ENCODE measurements around the gene GPI. TPM values are rescaled to one million over a fixed set of nuclear protein-coding genes. Genes with fewer than 3 reads are reported as not detected.

Gene GPI
- total and polyA plus RNA-seq, 5 donors = 285 to 456 (median 391) TPM

GRCh38 chr19:34337739-34338138, 27.3 kb upstream of the GPI start:
- ATAC-seq = peak in 1 of 2 donors; percentile 66
- WGBS = 78% methylated on average over 2 of the region's 2 CpGs
- Histone ChIP-seq H3K4me3 (ENCODE audit: low read length) (no peak overlapping the region), H3K4me1 (ENCODE audit: control insufficient read depth, insufficient read depth, low read length) (no peaks in the 10 kb centered on the region), H3K9me3 (ENCODE audit: control insufficient read depth, low read length) (no peaks in the 10 kb centered on the region), H3K27me3 (ENCODE audit: control insufficient read depth, insufficient read depth) (no peaks in the 10 kb centered on the region), H3K27ac (ENCODE audit: low read length) (peak overlapping the region; percentile 19)
- intact Hi-C loops (cut with DNase I) = loop anchor here in 1 of 4 donors (10.0 kb wide), 1 partner anchor 53 kb away; no protein-coding TSS in a partner anchor
- DNase-seq = no peak

- H3K4me1 ChIP-seq (ENCODE audit: control insufficient read depth, insufficient read depth, low read length) = no peaks in the 10 kb centered on the region
- no peaks in the 10 kb centered on the region for H3K27me3 ChIP-seq (ENCODE audit: control insufficient read depth, insufficient read depth)
- DNase-seq = no peak
- H3K9me3 ChIP-seq (ENCODE audit: control insufficient read depth, low read length) = no peaks in the 10 kb centered on the region
- no peak for ATAC-seq
- no peak overlapping the region for H3K27ac ChIP-seq (ENCODE audit: low read length)
- no peak overlapping the region for H3K4me3 ChIP-seq (ENCODE audit: low read length)
- WGBS = 92% methylated on average over 12 of the region's 12 CpGs
- intact Hi-C loops (cut with DNase I) = no loop called here
These were observed 22.9 kb upstream of the GPI start for GRCh38 chr19:34341935-34342680.

- Histone ChIP-seq H3K4me1 (ENCODE audit: control insufficient read depth, insufficient read depth, low read length) (no peaks in the 10 kb centered on the region), H3K27me3 (ENCODE audit: control insufficient read depth, insufficient read depth) (no peaks in the 10 kb centered on the region), H3K9me3 (ENCODE audit: control insufficient read depth, low read length) (no peaks in the 10 kb centered on the region), H3K27ac (ENCODE audit: low read length) (no peak overlapping the region), H3K4me3 (ENCODE audit: low read length) (no peak overlapping the region)
- ATAC-seq (no peak), DNase-seq (no peak)
- WGBS = 96% methylated on average over 2 of the region's 2 CpGs
- intact Hi-C loops (cut with DNase I) = no loop called here
These were observed 21.2 kb upstream of the GPI start for GRCh38 chr19:34343751-34344150.

- DNase-seq (peak; percentile 39 to 85 (median 77)), ATAC-seq (peak; percentile 79 to 82)
- 37% methylated on average over 7 of the region's 7 CpGs for WGBS
- no peaks in the 10 kb centered on the region for H3K4me1 ChIP-seq (ENCODE audit: control insufficient read depth, insufficient read depth, low read length)
- no peaks in the 10 kb centered on the region for H3K9me3 ChIP-seq (ENCODE audit: control insufficient read depth, low read length)
- no peaks in the 10 kb centered on the region for H3K27me3 ChIP-seq (ENCODE audit: control insufficient read depth, insufficient read depth)
- intact Hi-C loops (cut with DNase I) = no loop called here
- H3K27ac ChIP-seq (ENCODE audit: low read length) = no peak overlapping the region
- H3K4me3 ChIP-seq (ENCODE audit: low read length) = no peak overlapping the region
These were observed 19.0 kb upstream of the GPI start for GRCh38 chr19:34345947-34346351.

- 94% methylated on average over 19 of the region's 19 CpGs for WGBS
- no peaks in the 10 kb centered on the region for H3K9me3 ChIP-seq (ENCODE audit: control insufficient read depth, low read length)
- DNase-seq = no peak
- no peaks in the 10 kb centered on the region for H3K27me3 ChIP-seq (ENCODE audit: control insufficient read depth, insufficient read depth)
- intact Hi-C loops (cut with DNase I) = no loop called here
- no peaks in the 10 kb centered on the region for H3K4me1 ChIP-seq (ENCODE audit: control insufficient read depth, insufficient read depth, low read length)
- no peak overlapping the region for H3K4me3 ChIP-seq (ENCODE audit: low read length)
- ATAC-seq = no peak
- no peak overlapping the region for H3K27ac ChIP-seq (ENCODE audit: low read length)
These were observed 17.3 kb upstream of the GPI start for GRCh38 chr19:34347561-34348165.

GRCh38 chr19:34348899-34349487, 16.0 kb upstream of the GPI start:
- no peak for DNase-seq
- intact Hi-C loops (cut with DNase I) = no loop called here
- H3K27me3 ChIP-seq (ENCODE audit: control insufficient read depth, insufficient read depth) = no peaks in the 10 kb centered on the region
- no peak overlapping the region for H3K4me3 ChIP-seq (ENCODE audit: low read length)
- H3K27ac ChIP-seq (ENCODE audit: low read length) = no peak overlapping the region
- no peak for ATAC-seq
- H3K9me3 ChIP-seq (ENCODE audit: control insufficient read depth, low read length) = no peaks in the 10 kb centered on the region
- 83% methylated on average over 11 of the region's 11 CpGs for WGBS
- no peaks in the 10 kb centered on the region for H3K4me1 ChIP-seq (ENCODE audit: control insufficient read depth, insufficient read depth, low read length)

- no peaks in the 10 kb centered on the region for H3K9me3 ChIP-seq (ENCODE audit: control insufficient read depth, low read length)
- no peak overlapping the region for H3K4me3 ChIP-seq (ENCODE audit: low read length)
- no peak for DNase-seq
- intact Hi-C loops (cut with DNase I) = no loop called here
- 86% methylated on average over 7 of the region's 7 CpGs for WGBS
- H3K4me1 ChIP-seq (ENCODE audit: control insufficient read depth, insufficient read depth, low read length) = no peaks in the 10 kb centered on the region
- H3K27ac ChIP-seq (ENCODE audit: low read length) = no peak overlapping the region
- no peak for ATAC-seq
- H3K27me3 ChIP-seq (ENCODE audit: control insufficient read depth, insufficient read depth) = no peaks in the 10 kb centered on the region
These were observed 14.8 kb upstream of the GPI start for GRCh38 chr19:34350161-34350561.

- ATAC-seq (no peak), DNase-seq (no peak)
- Histone ChIP-seq H3K27me3 (ENCODE audit: control insufficient read depth, insufficient read depth) (no peaks in the 10 kb centered on the region), H3K4me1 (ENCODE audit: control insufficient read depth, insufficient read depth, low read length) (no peaks in the 10 kb centered on the region), H3K27ac (ENCODE audit: low read length) (no peak overlapping the region), H3K4me3 (ENCODE audit: low read length) (no peak overlapping the region), H3K9me3 (ENCODE audit: control insufficient read depth, low read length) (no peaks in the 10 kb centered on the region)
- WGBS = 93% methylated on average over 4 of the region's 4 CpGs
- intact Hi-C loops (cut with DNase I) = no loop called here
These were observed 13.6 kb upstream of the GPI start for GRCh38 chr19:34351382-34351826.

GRCh38 chr19:34353546-34353945, 11.4 kb upstream of the GPI start:
- no peaks in the 10 kb centered on the region for H3K27me3 ChIP-seq (ENCODE audit: control insufficient read depth, insufficient read depth)
- no peak for ATAC-seq
- no peak overlapping the region for H3K27ac ChIP-seq (ENCODE audit: low read length)
- intact Hi-C loops (cut with DNase I) = no loop called here
- H3K4me1 ChIP-seq (ENCODE audit: control insufficient read depth, insufficient read depth, low read length) = no peaks in the 10 kb centered on the region
- no peak for DNase-seq
- H3K4me3 ChIP-seq (ENCODE audit: low read length) = no peak overlapping the region
- H3K9me3 ChIP-seq (ENCODE audit: control insufficient read depth, low read length) = no peaks in the 10 kb centered on the region
- WGBS = 98% methylated on average over 7 of the region's 7 CpGs

GRCh38 chr19:34355201-34355600, 9.8 kb upstream of the GPI start:
- H3K27me3 ChIP-seq (ENCODE audit: control insufficient read depth, insufficient read depth) = no peaks in the 10 kb centered on the region
- intact Hi-C loops (cut with DNase I) = no loop called here
- no peak overlapping the region for H3K27ac ChIP-seq (ENCODE audit: low read length)
- no peak for DNase-seq
- H3K4me1 ChIP-seq (ENCODE audit: control insufficient read depth, insufficient read depth, low read length) = no peaks in the 10 kb centered on the region
- ATAC-seq = no peak
- H3K9me3 ChIP-seq (ENCODE audit: control insufficient read depth, low read length) = no peaks in the 10 kb centered on the region
- no peak overlapping the region for H3K4me3 ChIP-seq (ENCODE audit: low read length)
- 94% methylated on average over 8 of the region's 8 CpGs for WGBS

GRCh38 chr19:34356875-34357274, 8.1 kb upstream of the GPI start:
- H3K27me3 ChIP-seq (ENCODE audit: control insufficient read depth, insufficient read depth) = no peaks in the 10 kb centered on the region
- no peaks in the 10 kb centered on the region for H3K4me1 ChIP-seq (ENCODE audit: control insufficient read depth, insufficient read depth, low read length)
- no peak for DNase-seq
- intact Hi-C loops (cut with DNase I) = no loop called here
- ATAC-seq = no peak
- H3K27ac ChIP-seq (ENCODE audit: low read length) = no peak overlapping the region
- H3K9me3 ChIP-seq (ENCODE audit: control insufficient read depth, low read length) = no peaks in the 10 kb centered on the region
- no peak overlapping the region for H3K4me3 ChIP-seq (ENCODE audit: low read length)
- 92% methylated on average over 4 of the region's 4 CpGs for WGBS

All from right cardiac atrium (tissue), 5 donors.